ENCODE results near the gene C19orf38. TPM values are rescaled to one million over a fixed set of nuclear protein-coding genes. Genes with fewer than 3 reads are reported as not detected.

The C19orf38 gene
- total and polyA plus RNA-seq, 12 donors = 0.27 to 4.0 (median 0.64) TPM; not detected in 1

GRCh38 chr19:10838377-10838776, 9.8 kb upstream of the C19orf38 start:
- DNase-seq = no peak
- no peak for TF ChIP-seq CTCF (IDR thresholded peaks at IDR 0.05)
- Histone ChIP-seq H3K4me1 (peaks cover 0 to 16% (median 5%) of the 10 kb centered on the region in 9 donors), H3K9me3 (peaks cover 0 to 20% (median 6%) of the 10 kb centered on the region in 11 donors), H3K27me3 (no peaks in the 10 kb centered on the region), H3K36me3 (peaks cover 0 to 19% (median 0%) of the 10 kb centered on the region in 9 donors), H3K27ac (no peak overlapping the region), H3K4me3 (no peak overlapping the region)
- no peak for ATAC-seq
- 89 to 92% methylated on average over 11 of the region's 11 CpGs for WGBS, 2 donors
- intact Hi-C loops (cut with DNase I) = no loop called here

- TF ChIP-seq CTCF (IDR thresholded peaks at IDR 0.05) = no peak
- Histone ChIP-seq H3K27ac (no peak overlapping the region), H3K4me1 (peaks cover 0 to 16% (median 5%) of the 10 kb centered on the region in 9 donors), H3K9me3 (peaks cover 0 to 20% (median 6%) of the 10 kb centered on the region in 11 donors), H3K36me3 (peaks cover 0 to 9% (median 0%) of the 10 kb centered on the region in 9 donors), H3K4me3 (no peak overlapping the region), H3K27me3 (no peaks in the 10 kb centered on the region)
- intact Hi-C loops (cut with DNase I) = no loop called here
- ATAC-seq (no peak), DNase-seq (no peak)
- 77 to 79% methylated on average over 10 of the region's 10 CpGs for WGBS, 2 donors
Measured at GRCh38 chr19:10839114-10840050, 8.8 kb upstream of the C19orf38 start.

- WGBS, 2 donors = 86% methylated on average over 7 of the region's 7 CpGs
- no peak for TF ChIP-seq CTCF (IDR thresholded peaks at IDR 0.05)
- Histone ChIP-seq H3K4me3 (no peak overlapping the region), H3K27me3 (no peaks in the 10 kb centered on the region), H3K9me3 (peaks cover 0 to 36% (median 7%) of the 10 kb centered on the region in 11 donors), H3K4me1 (no peaks in the 10 kb centered on the region), H3K27ac (no peak overlapping the region), H3K36me3 (no peaks in the 10 kb centered on the region)
- DNase-seq (no peak), ATAC-seq (no peak)
- intact Hi-C loops (cut with DNase I) = no loop called here
Measured at GRCh38 chr19:10842788-10843187, 5.4 kb upstream of the C19orf38 start.

- WGBS, 2 donors = 80 to 87% methylated on average over 2 of the region's 2 CpGs
- intact Hi-C loops (cut with DNase I) = no loop called here
- peaks cover 0 to 24% (median 7%) of the 10 kb centered on the region in 11 donors for H3K9me3 ChIP-seq
Measured at GRCh38 chr19:10846500-10847202, 1.6 kb upstream of the C19orf38 start.

More at GRCh38 chr19:10846500-10847202, 1.6 kb upstream of the C19orf38 start:
- H3K4me3 ChIP-seq = no peak overlapping the region
- H3K36me3 ChIP-seq = no peaks in the 10 kb centered on the region
- no peak overlapping the region for H3K27ac ChIP-seq
- TF ChIP-seq CTCF (IDR thresholded peaks at IDR 0.05) = no peak
- DNase-seq (no peak), ATAC-seq (no peak)
- peaks cover 0 to 3% (median 0%) of the 10 kb centered on the region in 9 donors for H3K4me1 ChIP-seq
- H3K27me3 ChIP-seq = peaks cover 0 to 7% (median 3%) of the 10 kb centered on the region in 7 donors
